PFSK-1 (cell line): ENCODE measurements around the gene ZNF407.

Experiments used
- FOXP2 ChIP-seq: optimal IDR thresholded peaks from 2 replicates; pipeline ENCODE3; 2011; ENCODE audit warnings: borderline replicate concordance, control low read depth, inconsistent platforms; ENCODE audit not compliant: insufficient read depth; ENCODE audit errors: extremely low read length, extremely low read depth
- POLR2AphosphoS5 ChIP-seq: IDR thresholded peaks from 2 replicates; pipeline ENCODE4 v1.6.1; 2012; ENCODE audit warnings: low read depth, mild to moderate bottlenecking, control low read depth, low read length, moderate library complexity
- SIN3A ChIP-seq: IDR thresholded peaks from 2 replicates; pipeline ENCODE4 v1.6.1; 2012; ENCODE audit warnings: mild to moderate bottlenecking, low read length, moderate library complexity, borderline replicate concordance; ENCODE audit not compliant: insufficient read depth
- TAF1 ChIP-seq: IDR thresholded peaks from 2 replicates; pipeline ENCODE4 v1.6.1; 2012; ENCODE audit warnings: low read length, control low read depth, borderline replicate concordance; ENCODE audit not compliant: insufficient read depth
- TF ChIP-seq, protein P1 (sequence below), 2 experiments: IDR thresholded peaks; 2 replicates each; pipeline versions ENCODE4 v1.6.1 to v1.8.0; 2011 to 2012; ENCODE audit warnings: low read depth in 2 of 2, low read length in 2 of 2, control low read depth in 1 of 2, inconsistent platforms in 1 of 2, mild to moderate bottlenecking in 1 of 2, moderate library complexity in 1 of 2; ENCODE audit not compliant: insufficient read depth in 1 of 2

Gene ZNF407

DNA sequence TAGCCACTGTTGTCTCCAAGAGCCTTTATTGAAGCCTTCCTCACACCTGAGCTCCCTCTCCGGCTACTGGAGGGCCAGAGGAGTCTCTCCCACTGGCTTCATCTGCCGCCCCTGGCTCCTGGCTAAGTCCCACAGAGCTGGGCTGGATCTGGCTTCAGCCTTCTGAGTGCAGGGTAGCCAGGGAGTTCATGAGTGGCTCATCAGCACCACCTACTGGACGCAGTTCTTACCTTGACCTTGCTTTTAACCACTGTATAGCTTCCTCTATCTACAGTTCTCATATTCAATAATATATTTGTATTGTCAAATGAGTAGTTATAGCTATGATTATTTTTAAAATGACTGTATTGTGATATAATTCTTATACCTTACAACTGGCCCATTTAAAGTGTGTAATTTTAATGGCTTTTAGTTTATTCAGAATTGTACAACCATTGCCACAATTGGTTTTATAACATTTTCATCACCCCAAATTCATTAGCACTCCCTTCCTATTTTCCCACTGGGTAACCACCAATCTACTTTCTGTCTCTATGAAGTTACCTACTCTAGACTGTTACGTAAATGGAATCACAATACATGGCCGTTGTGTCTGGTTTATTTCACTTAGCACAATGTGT lies 45.6 kb upstream of the ZNF407 start:
- TF ChIP-seq TAF1 (no peak), FOXP2 (no peak), SIN3A (no peak), POLR2AphosphoS5 (no peak)
- TF ChIP-seq, protein P1, sequence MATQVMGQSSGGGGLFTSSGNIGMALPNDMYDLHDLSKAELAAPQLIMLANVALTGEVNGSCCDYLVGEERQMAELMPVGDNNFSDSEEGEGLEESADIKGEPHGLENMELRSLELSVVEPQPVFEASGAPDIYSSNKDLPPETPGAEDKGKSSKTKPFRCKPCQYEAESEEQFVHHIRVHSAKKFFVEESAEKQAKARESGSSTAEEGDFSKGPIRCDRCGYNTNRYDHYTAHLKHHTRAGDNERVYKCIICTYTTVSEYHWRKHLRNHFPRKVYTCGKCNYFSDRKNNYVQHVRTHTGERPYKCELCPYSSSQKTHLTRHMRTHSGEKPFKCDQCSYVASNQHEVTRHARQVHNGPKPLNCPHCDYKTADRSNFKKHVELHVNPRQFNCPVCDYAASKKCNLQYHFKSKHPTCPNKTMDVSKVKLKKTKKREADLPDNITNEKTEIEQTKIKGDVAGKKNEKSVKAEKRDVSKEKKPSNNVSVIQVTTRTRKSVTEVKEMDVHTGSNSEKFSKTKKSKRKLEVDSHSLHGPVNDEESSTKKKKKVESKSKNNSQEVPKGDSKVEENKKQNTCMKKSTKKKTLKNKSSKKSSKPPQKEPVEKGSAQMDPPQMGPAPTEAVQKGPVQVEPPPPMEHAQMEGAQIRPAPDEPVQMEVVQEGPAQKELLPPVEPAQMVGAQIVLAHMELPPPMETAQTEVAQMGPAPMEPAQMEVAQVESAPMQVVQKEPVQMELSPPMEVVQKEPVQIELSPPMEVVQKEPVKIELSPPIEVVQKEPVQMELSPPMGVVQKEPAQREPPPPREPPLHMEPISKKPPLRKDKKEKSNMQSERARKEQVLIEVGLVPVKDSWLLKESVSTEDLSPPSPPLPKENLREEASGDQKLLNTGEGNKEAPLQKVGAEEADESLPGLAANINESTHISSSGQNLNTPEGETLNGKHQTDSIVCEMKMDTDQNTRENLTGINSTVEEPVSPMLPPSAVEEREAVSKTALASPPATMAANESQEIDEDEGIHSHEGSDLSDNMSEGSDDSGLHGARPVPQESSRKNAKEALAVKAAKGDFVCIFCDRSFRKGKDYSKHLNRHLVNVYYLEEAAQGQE (IDR thresholded peaks at IDR 0.05; ENCODE audit: insufficient read depth in 1 of 2, low read depth in 2 of 2, low read length in 2 of 2) = no peak

DNA sequence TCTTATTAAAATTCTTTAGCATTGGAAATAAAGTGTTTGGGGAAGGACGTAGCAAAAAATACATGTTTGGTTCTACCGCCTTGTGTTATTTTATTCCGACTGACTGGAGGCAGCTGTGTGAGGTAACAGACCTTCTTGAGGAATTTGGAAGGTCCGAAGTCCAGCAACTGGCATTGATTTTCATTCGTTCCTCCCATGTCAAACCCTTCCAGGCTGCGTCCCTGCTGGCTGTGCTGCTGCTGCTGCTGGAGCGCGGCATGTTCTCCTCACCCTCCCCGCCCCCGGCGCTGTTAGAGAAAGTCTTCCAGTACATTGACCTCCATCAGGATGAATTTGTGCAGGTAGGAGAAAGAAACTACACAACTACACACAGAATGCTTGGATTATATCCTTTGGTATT lies 41.5 kb upstream of the ZNF407 start:
- TF ChIP-seq FOXP2 (no peak), POLR2AphosphoS5 (no peak), TAF1 (no peak), SIN3A (no peak)
- TF ChIP-seq, protein P1 (IDR thresholded peaks at IDR 0.05; ENCODE audit: insufficient read depth in 1 of 2, low read depth in 2 of 2, low read length in 2 of 2) = no peak

DNA sequence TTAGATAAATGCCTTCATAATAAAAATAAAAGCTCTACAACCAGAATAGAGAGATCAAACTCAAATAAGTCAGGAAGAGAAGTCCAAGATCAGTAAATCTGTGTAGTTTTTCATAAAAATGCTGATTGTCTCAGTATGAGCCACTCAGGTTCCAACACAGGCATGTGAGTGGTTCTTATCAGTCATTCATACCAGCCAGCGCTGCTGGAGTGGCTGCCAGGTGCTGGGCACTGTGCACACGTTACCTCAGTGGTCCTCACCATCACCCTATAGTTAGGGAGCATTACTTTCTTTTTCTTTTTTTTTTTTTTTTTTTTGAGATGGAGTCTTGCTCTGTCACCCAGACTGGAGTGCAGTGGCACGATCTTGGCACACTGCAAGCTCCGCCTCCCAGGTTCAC lies 39.6 kb upstream of the ZNF407 start:
- TF ChIP-seq TAF1 = no peak
- no peak for TF ChIP-seq FOXP2
- TF ChIP-seq, protein P1 (IDR thresholded peaks at IDR 0.05; ENCODE audit: insufficient read depth in 1 of 2, low read depth in 2 of 2, low read length in 2 of 2) = no peak
- TF ChIP-seq POLR2AphosphoS5 = no peak
- no peak for TF ChIP-seq SIN3A

DNA sequence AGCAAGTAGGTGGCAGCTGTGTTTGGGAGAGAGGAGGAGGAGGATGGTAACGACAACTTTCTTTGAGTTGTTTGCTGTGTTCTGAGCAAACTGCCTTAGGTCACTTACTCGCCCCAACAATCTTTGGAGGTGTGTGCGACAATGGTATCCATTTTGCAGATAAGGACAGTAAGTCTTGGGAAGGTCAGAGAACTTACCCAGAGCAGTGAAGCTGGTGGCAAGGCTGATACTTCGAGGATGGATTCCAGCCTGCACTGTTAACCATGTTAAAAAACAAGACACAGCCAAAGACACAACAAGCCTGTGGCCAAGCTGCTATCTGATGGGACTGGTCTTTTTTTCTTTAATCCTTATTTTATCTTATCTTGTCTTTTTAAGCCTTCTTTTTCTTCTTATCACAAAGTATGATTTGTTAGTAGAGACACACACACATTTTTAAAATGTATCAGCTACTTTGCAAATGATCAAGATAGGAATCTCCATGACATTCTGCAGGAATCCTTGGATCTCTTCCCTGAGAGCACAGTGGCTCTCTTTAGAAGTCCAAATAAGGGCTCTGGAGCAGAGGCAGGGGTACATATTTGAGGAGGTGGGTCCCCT lies 35.4 kb upstream of the ZNF407 start:
- no peak for TF ChIP-seq FOXP2
- TF ChIP-seq TAF1 = no peak
- no peak for TF ChIP-seq SIN3A
- no peak for TF ChIP-seq POLR2AphosphoS5
- TF ChIP-seq, protein P1 (IDR thresholded peaks at IDR 0.05; ENCODE audit: insufficient read depth in 1 of 2, low read depth in 2 of 2, low read length in 2 of 2) = no peak

DNA sequence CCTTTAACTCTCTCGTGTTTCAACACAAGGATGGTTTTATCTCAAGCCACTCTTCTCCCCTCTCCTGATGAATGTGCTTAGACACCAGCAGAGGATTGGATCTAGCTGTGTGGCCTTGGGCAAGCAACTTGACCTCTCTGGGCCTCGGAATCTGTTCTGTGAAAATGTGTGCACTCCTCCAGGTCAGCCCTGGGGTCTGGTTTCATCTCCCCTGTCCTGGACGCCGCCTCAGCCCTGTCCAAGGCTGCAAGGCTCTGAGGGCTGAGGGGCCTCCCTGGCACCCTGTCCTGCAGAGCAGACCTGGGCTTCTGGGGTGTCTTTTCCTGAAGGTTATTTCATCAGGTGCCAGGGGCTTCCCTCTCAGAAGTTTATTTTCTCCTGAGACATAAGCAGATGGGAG lies 34.9 kb upstream of the ZNF407 start:
- TF ChIP-seq SIN3A = no peak
- TF ChIP-seq, protein P1 (IDR thresholded peaks at IDR 0.05; ENCODE audit: insufficient read depth in 1 of 2, low read depth in 2 of 2, low read length in 2 of 2) = no peak
- TF ChIP-seq POLR2AphosphoS5 = no peak
- TF ChIP-seq TAF1 = no peak
- TF ChIP-seq FOXP2 = no peak
